Purkinje cell (primary cell): ENCODE data around the gene TMEM203. TPM values are rescaled to one million over a fixed set of nuclear protein-coding genes. Genes with fewer than 3 reads are reported as not detected.

Source experiments
- polyA plus RNA-seq: library from polyadenylated mRNA; unstranded; fragments of >200 nt; fragmentation: Nextera tagmentation; gene quantifications from 2 replicates; pipeline ENCODE4 v1.2.1, GENCODE V29; 2014

TMEM203 gene, protein sequence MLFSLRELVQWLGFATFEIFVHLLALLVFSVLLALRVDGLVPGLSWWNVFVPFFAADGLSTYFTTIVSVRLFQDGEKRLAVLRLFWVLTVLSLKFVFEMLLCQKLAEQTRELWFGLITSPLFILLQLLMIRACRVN
- polyA plus RNA-seq: 21.0 and 30.3 TPM in 2 replicates

GRCh38 chr9:137205126-137206069 is at the start of gene TMEM203, which contains the start of gene NDOR1:
Gene TMEM203 (minus strand): TSS chr9:137205648. CDS start chr9:137205414, 234 bp downstream.
Gene NDOR1 (plus strand): TSS chr9:137205700. CDS start chr9:137205778, 78 bp downstream.

GRCh38 chr9:137254624-137255447 is 49.4 kb upstream of the TMEM203 start, which contains the start of gene NELFB:
Gene NELFB (plus strand): TSS chr9:137255327.

GRCh38 chr9:137251194-137251461 is 45.7 kb upstream of the TMEM203 start, which contains the start of gene STPG3:
Gene STPG3 (plus strand): TSS chr9:137251286. CDS start chr9:137251287, 1 bp downstream.

GRCh38 chr9:137240841-137241489 is 35.5 kb upstream of the TMEM203 start, which contains the start of gene TUBB4B:
Gene TUBB4B (plus strand): TSS chr9:137241287. CDS start chr9:137241361, 74 bp downstream.

DNA sequence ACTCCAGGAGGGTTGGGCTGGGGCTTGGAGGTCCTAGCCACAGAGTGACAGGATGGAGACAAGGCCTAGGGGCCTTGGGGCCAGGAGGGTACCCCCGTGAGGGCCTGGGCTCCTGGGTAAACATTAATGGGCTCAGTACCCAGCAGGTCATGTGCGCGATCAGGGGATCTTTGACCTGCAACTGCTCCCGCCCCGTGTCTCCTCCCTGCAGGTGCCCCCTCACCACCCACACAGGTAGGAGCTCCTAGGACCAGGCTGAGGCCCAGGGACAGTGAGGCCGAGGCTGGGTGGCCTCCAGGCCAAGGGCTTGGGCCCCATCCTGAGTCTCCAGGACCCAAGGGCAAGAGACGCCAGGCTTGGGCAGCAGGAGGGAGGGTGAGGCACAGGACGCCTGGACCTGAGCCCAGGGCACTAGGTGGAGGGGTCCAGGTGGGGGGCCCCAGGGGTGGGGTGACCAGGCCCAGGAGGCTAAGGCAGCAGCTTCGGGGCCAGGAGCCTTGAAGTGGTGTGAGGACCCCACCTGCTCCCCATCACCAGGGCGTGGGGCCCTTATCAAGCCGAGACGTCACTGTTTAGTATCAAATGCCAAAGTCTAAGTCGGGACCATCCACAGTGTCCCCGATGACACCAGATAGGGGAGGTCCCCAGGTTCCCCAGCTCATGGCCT is 25.4 kb upstream of the TMEM203 start, which contains the start of gene SLC34A3:
TSS of gene SLC34A3 (plus strand) at position 197 of the 667 bp plus-strand sequence. CDS start 802 bp downstream, outside the sequence.

DNA sequence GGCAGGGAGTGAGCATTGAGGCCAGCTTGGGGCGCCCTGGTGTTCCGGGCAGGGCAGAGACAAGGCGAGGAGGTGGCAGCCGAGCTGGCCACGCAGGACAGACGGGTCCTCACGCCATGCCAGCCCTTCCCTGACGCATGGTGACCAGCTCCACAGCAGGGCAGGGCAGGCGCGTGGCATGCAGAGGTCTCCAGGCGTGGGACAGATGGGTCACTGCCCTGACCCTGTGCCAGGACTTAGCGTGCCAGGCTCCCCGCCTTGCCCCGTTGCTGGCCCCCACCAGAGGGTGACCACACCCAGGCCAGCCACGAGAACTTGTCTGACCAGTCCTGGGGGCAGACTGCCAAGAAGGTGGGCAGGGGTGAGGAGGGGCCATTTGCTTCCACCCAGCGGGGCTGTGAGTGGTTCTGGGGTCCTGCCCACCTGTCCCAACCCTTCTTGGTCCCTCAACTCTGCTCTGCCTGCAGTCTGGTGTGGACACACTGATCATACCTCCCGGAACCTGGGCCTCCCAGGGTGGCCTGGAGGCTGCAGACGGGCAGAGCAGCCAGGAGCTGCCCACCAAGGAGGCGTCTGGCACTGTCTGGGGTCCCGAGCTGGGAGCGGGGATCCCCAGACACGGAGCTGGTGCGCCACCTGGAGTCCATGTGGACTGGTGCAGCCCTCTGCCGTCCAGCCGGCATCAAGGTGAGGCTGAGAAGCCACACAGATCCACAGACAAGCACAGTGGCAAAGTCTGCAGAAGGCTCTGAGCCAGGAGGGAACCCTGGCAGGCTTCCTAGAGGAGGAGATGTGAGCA is 21.8 kb upstream of the TMEM203 start, which contains the start of gene RNF224:
TSS of gene RNF224 (plus strand) at position 449 of the 799 bp plus-strand sequence. CDS start 834 bp downstream, outside the sequence.

DNA sequence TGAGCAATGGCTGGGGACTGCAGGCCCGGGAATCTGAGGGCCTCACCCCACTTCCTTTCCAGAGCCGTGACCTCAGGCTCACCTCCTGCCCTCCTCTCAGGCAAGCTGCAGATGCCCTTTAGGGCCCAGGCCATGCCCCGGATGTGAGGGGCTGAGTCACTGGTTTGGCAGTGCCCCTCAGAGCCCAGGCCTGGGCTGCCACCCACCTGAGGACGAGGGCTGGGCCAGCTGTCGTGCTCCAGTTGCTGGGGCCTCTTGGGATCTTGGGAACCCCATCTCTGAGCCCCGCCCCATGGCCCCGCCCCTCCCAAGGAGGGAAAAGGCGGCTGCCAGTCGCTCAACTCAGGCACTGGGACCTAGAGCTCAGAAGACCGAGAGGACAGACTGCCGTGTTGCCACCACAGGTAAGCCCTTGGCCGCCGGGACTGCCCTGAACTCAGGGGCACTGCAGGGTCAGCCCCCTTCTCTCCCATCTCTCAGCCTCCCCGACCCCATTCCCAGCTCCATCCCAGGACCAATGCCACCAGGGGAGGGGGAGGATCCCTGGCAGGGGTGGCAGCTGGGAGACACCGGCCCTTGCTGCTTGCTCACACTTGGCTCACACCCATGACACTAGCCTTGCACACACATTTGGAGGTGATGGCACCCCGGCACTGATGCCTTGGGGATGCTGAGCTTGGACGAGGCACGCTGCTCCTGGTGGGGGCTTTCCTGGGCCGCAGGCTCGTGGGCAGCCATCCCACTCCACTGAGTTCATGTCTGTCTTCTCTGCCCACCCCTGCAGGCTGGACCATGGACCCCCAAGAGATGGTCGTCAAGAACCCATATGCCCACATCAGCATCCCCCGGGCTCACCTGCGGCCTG is 19.6 kb upstream of the TMEM203 start, which contains the start of gene CYSRT1:
TSS of gene CYSRT1 (plus strand) at position 345 of the 865 bp plus-strand sequence. CDS start at position 793, 448 bp downstream.

GRCh38 chr9:137222190-137223077 is 17.0 kb upstream of the TMEM203 start, which contains the start of gene RNF208:
Gene RNF208 (minus strand): TSS chr9:137222240. CDS start chr9:137221212, 1,028 bp downstream.

GRCh38 chr9:137200311-137201204 is 4.9 kb downstream of the TMEM203 start, which contains the start of gene TPRN:
Gene TPRN (minus strand): TSS chr9:137200741. CDS start chr9:137200711, 30 bp downstream.

GRCh38 chr9:137188490-137189296 is 16.8 kb downstream of the TMEM203 start, which contains the start of the genes ANAPC2 and SSNA1:
Gene ANAPC2 (minus strand): TSS chr9:137188560. CDS start chr9:137188532, 28 bp downstream.
Gene SSNA1 (plus strand): TSS chr9:137188676. CDS start chr9:137188727, 51 bp downstream.

DNA sequence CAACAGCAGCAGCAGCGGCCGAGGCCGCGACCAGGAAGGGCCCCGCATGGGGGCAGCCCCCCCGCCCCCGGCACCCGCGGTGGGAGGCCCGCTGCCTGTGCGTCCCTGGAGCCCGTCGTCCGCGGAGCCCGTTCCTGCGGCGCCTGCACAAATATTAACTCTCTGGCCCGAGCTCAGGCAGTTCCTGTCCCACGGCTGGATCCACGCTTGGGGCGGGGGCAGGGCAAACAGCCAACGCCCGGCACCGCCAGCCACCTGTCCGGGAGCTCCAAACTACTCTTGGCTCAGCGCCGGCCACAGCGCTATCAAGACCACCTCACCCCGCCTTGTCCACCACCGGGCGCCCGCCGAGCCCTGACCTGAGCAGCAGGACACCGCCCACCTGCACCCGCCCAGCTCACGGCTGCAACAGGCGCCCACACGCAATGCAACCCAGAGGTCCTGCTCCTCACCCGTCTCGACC is 35.5 kb downstream of the TMEM203 start, which contains the start of gene LRRC26:
TSS of gene LRRC26 (minus strand) at position 156 of the 463 bp plus-strand sequence. CDS start at position 48, 108 bp downstream.

